K562 (cell line): ENCODE measurements around the gene PCYT1A. TPM values are rescaled to one million over a fixed set of nuclear protein-coding genes. Genes with fewer than 3 reads are reported as not detected.
A peak's percentile ranks its signal among the peaks of the same experiment; 100 is the strongest.

Experiments used
- BRF1 ChIP-seq: IDR thresholded peaks from 3 replicates; pipeline ENCODE4 v1.6.1; 2011; ENCODE audit warnings: borderline replicate concordance, mild to moderate bottlenecking; ENCODE audit not compliant: insufficient read length; ENCODE audit errors: extremely low read depth
- EP300 ChIP-seq: IDR thresholded peaks from 2 replicates; pipeline ENCODE4 v1.6.1; 2012; ENCODE audit warnings: low read length, improper control_type of control experiment
- FIP1L1 ChIP-seq: fragments of 200-400 bp; formaldehyde crosslinking; IDR thresholded peaks from 2 replicates; pipeline ENCODE4 v1.6.1; 2018; ENCODE audit warnings: mild to moderate bottlenecking, low read depth, low read length; ENCODE audit not compliant: poor library complexity, severe bottlenecking
- KLF10 ChIP-seq: fragments of 250-450 bp; sonication (Bioruptor Pico); IDR thresholded peaks from 2 replicates; pipeline ENCODE4 v1.6.1; 2021; ENCODE audit warnings: matching md5 sums
- REST ChIP-seq, 2 experiments: fragments of 450-650 bp; formaldehyde crosslinking in 1 of 2; IDR thresholded peaks; 2 replicates each; pipeline versions ENCODE4 v1.4.0 to v1.6.1; 2014 to 2020; ENCODE audit warnings: mild to moderate bottlenecking in 2 of 2, borderline replicate concordance in 1 of 2, low read depth in 1 of 2
- SMARCA4 ChIP-seq: fragments of 450-650 bp; IDR thresholded peaks from 2 replicates; pipeline ENCODE4 v1.6.1; 2016
- TAF15 ChIP-seq: fragments of 200-400 bp; formaldehyde crosslinking; IDR thresholded peaks from 2 replicates; pipeline ENCODE4 v1.6.1; 2017; ENCODE audit warnings: mild to moderate bottlenecking, low read depth, low read length, moderate library complexity
- U2AF2 ChIP-seq: fragments of 200-400 bp; formaldehyde crosslinking; optimal IDR thresholded peaks from 2 replicates; pipeline ENCODE3; 2017; ENCODE audit warnings: low read depth, mild to moderate bottlenecking, low read length
- ZBTB11 ChIP-seq, 3 experiments: fragments of 200-800 bp in 1 of 3; fragments of 250-450 bp in 1 of 3; fragments of 450-650 bp in 1 of 3; sonication (Bioruptor Pico) in 1 of 3; sonication (Bioruptor generic) in 1 of 3; formaldehyde crosslinking in 1 of 3; IDR thresholded peaks; 2 replicates each; pipeline versions ENCODE4 v1.6.1 to v1.8.0; 2016 to 2022; ENCODE audit warnings: mild to moderate bottlenecking in 2 of 3, missing genetic modification characterization in 2 of 3, missing compliant biosample characterization in 1 of 3, moderate library complexity in 1 of 3
- ZBTB9 ChIP-seq: fragments of 450-650 bp; formaldehyde crosslinking; IDR thresholded peaks from 2 replicates; pipeline ENCODE4 v1.4.0; 2020; ENCODE audit warnings: mild to moderate bottlenecking, moderate library complexity
- ZNF134 ChIP-seq: fragments of 250-450 bp; sonication (Bioruptor Pico); conservative IDR thresholded peaks from 2 replicates; pipeline ENCODE4 v1.4.0; 2020
- ZNF174 ChIP-seq: fragments of 250-450 bp; sonication (Bioruptor Pico); IDR thresholded peaks from 2 replicates; pipeline ENCODE4 v1.4.0; 2020; ENCODE audit warnings: mild to moderate bottlenecking
- ZNF512 ChIP-seq: IDR thresholded peaks from 2 replicates; pipeline ENCODE4 v1.6.1; 2016; ENCODE audit warnings: missing genetic modification characterization, missing compliant biosample characterization
- polyA plus RNA-seq, 8 experiments: library from polyadenylated mRNA; depleted of rRNA in 4 of 8; stranded (reverse) in 5 of 8; unstranded in 3 of 8; fragments of >200 nt; fragmentation: Nextera tagmentation in 2 of 8; fragmentation: Illumina TruSeq in 1 of 8; extraction: Ambion mirVana in 2 of 8; extraction: Trizol in 1 of 8; gene quantifications; 2 replicates each; pipeline versions ENCODE4 v1.2.1 to v1.2.3, GENCODE V29; 2011 to 2014; ENCODE audit warnings: inconsistent platforms in 1 of 8, missing spikeins in 1 of 8
- total RNA-seq, 7 experiments: library from RNA; depleted of rRNA in 6 of 7; stranded (reverse); fragments of >200 nt in 6 of 7; fragmentation: Illumina TruSeq in 2 of 7; extraction: Trizol in 2 of 7; gene quantifications; 2 replicates each; pipeline versions ENCODE4 v1.2.1 to v1.2.3, GENCODE V29; 2011 to 2021; ENCODE audit warnings: low replicate concordance in 1 of 7

PCYT1A gene
- total and polyA plus RNA-seq, 9 of the 15 experiments (the other 6 are each of a cell fraction or from before 2014, with no cell fraction given) = 13.4 to 62.8 (median 49.4) TPM

- TF ChIP-seq ZBTB11 (CRISPR knock-in tag; IDR thresholded peaks at IDR 0.05) (peak in 1 of 3 experiments; percentile 66; a peak in 1 of 6 replicates), ZBTB9 (CRISPR knock-in tag) (no peak), ZNF174 (CRISPR knock-in tag) (no peak), BRF1 (no peak), ZNF134 (CRISPR knock-in tag) (no peak), U2AF2 (no peak), SMARCA4 (peak; percentile 85), ZNF512 (tag) (no peak), REST (IDR thresholded peaks at IDR 0.05; ENCODE audit: borderline replicate concordance) (no peak; the same call in 1 of the 2 replicates), REST (CRISPR knock-in tag; IDR thresholded peaks at IDR 0.05; ENCODE audit: low read depth) (no peak), KLF10 (CRISPR knock-in tag) (no peak), FIP1L1 (no peak), TAF15 (no peak), EP300 (peak; percentile 60)
Observed at GRCh38 chr3:196274585-196274984, 12.9 kb downstream of the PCYT1A start (continued).
